HCT116 (cell line): ENCODE data around the gene REXO5. TPM values are rescaled to one million over a fixed set of nuclear protein-coding genes. Genes with fewer than 3 reads are reported as not detected.

Experiments used
- ATAC-seq: fragments of 200-7000 bp; cut with Tn5 transposase; 2 replicates; pipeline ENCODE4 v1.9.1; 2020; ENCODE audit warnings: mild to moderate bottlenecking, moderate library complexity
- BruUV-seq: library from RNA; stranded (reverse); fragments of 400-500 nt; replicated peaks from 2 replicates; lab custom pipeline; 2021; lab: Mats Ljungman, UMichigan
- CTCF ChIA-PET: fragments of 300-600 bp; sonication (Branson Sonifier 250); formaldehyde crosslinking; loops from one replicate; lab custom pipeline; 2021; ENCODE audit warnings: antibody characterized with exemption; lab: Charles Lee
- POLR2A ChIA-PET: fragments of 300-600, 350-600 bp; sonication (Branson Sonifier 250); formaldehyde crosslinking; loops from one replicate; lab custom pipeline; 2021; ENCODE audit warnings: antibody characterized with exemption; lab: Charles Lee
- RAD21 ChIA-PET, 2 experiments: fragments of 300-600 bp; sonication (Branson Sonifier 250); formaldehyde crosslinking; loops; one replicate each; lab custom pipeline; 2023; ENCODE audit warnings: low total read pairs in 2 of 2; ENCODE audit not compliant: uncharacterized antibody in 2 of 2, unreplicated experiment in 2 of 2, low non-redundant PET in 1 of 2; lab: Charles Lee
- DNase-seq: peaks from one replicate; pipeline ENCODE4 v3.0.0-alpha.2; 2010; ENCODE audit warnings: low read depth, low spot score
- H2AFZ ChIP-seq: fragments of 200-600 bp; shearing (Covaris generic), sonication (generic); 2 replicates; pipeline ENCODE4 v1.6.1; 2017; ENCODE audit warnings: low read depth, mixed run types, mixed read lengths, antibody characterized with exemption, low read length; ENCODE audit not compliant: poor library complexity, severe bottlenecking
- H3K27ac ChIP-seq: 2 replicates; pipeline ENCODE4 v1.5.1; 2012; ENCODE audit warnings: low read depth, low read length
- H3K27me3 ChIP-seq: fragments of 200-600 bp; sonication (generic); 2 replicates; pipeline ENCODE4 v1.6.1; 2016; ENCODE audit warnings: mixed run types, low read length, mixed read lengths; ENCODE audit not compliant: insufficient read depth
- H3K36me3 ChIP-seq, 2 experiments: fragments of 200-500 bp in 1 of 2; fragments of 200-600 bp in 1 of 2; sonication (Bioruptor generic) in 1 of 2; sonication (generic) in 1 of 2; 2 replicates each; pipeline versions ENCODE4 v1.5.1 to v1.6.1; 2014 to 2016; ENCODE audit warnings: low read length in 2 of 2, inconsistent platforms in 1 of 2, mixed read lengths in 1 of 2, mixed run types in 1 of 2; ENCODE audit not compliant: insufficient read depth in 2 of 2, control insufficient read depth in 1 of 2
- H3K4me1 ChIP-seq, 2 experiments: fragments of 200-600 bp in 1 of 2; sonication (generic) in 1 of 2; 2 replicates each; pipeline versions ENCODE4 v1.5.1 to v1.6.1; 2012 to 2017; ENCODE audit warnings: low read length in 2 of 2, inconsistent platforms in 1 of 2, mild to moderate bottlenecking in 1 of 2, mixed read lengths in 1 of 2, mixed run types in 1 of 2, moderate library complexity in 1 of 2; ENCODE audit not compliant: insufficient read depth in 2 of 2, control insufficient read depth in 1 of 2
- H3K4me2 ChIP-seq: fragments of 200-600 bp; sonication (generic); 2 replicates; pipeline ENCODE4 v1.6.1; 2017; ENCODE audit warnings: mixed run types, low read length, mixed read lengths
- H3K4me3 ChIP-seq, 2 experiments: fragments of 200-600 bp in 1 of 2; sonication (generic) in 1 of 2; replicated peaks in 1 of 2; 2 replicates each; pipeline ENCODE4 v1.5.1; 2011 to 2016; ENCODE audit warnings: low read length in 2 of 2, control low read depth in 1 of 2, low read depth in 1 of 2, mild to moderate bottlenecking in 1 of 2, mixed read lengths in 1 of 2, mixed run types in 1 of 2
- H3K79me2 ChIP-seq: fragments of 200-600 bp; sonication (generic); 2 replicates; pipeline ENCODE4 v1.6.1; 2017; ENCODE audit warnings: mild to moderate bottlenecking, mixed run types, low read length, moderate library complexity, mixed read lengths; ENCODE audit not compliant: insufficient read depth
- H3K9ac ChIP-seq: fragments of 200-600 bp; sonication (generic); 2 replicates; pipeline ENCODE4 v1.6.1; 2016; ENCODE audit warnings: low read length, mixed read lengths
- H3K9me2 ChIP-seq: fragments of 200-600 bp; sonication (generic), shearing (Covaris generic); 2 replicates; pipeline ENCODE4 v1.6.1; 2017; ENCODE audit warnings: mixed run types, mild to moderate bottlenecking, moderate library complexity; ENCODE audit not compliant: insufficient read depth
- H3K9me3 ChIP-seq, 2 experiments: fragments of 200-500 bp in 1 of 2; fragments of 200-600 bp in 1 of 2; sonication (Bioruptor generic) in 1 of 2; sonication (generic) in 1 of 2; 2 replicates each; pipeline ENCODE4 v1.6.1; 2014 to 2017; ENCODE audit warnings: low read length in 2 of 2, mixed read lengths in 2 of 2, inconsistent platforms in 1 of 2, low read depth in 1 of 2, mild to moderate bottlenecking in 1 of 2, mixed run types in 1 of 2, moderate library complexity in 1 of 2; ENCODE audit not compliant: control insufficient read depth in 1 of 2, insufficient read depth in 1 of 2
- H4K20me1 ChIP-seq: fragments of 200-600 bp; sonication (generic), shearing (Covaris generic); 2 replicates; pipeline ENCODE4 v1.6.1; 2017; ENCODE audit warnings: mixed run types, mild to moderate bottlenecking, moderate library complexity; ENCODE audit not compliant: insufficient read depth
- CBX3 ChIP-seq: IDR thresholded peaks from 2 replicates; pipeline ENCODE4 v1.6.1; 2012; ENCODE audit warnings: low read depth
- CEBPB ChIP-seq: IDR thresholded peaks from 2 replicates; pipeline ENCODE4 v1.6.1; 2012; ENCODE audit warnings: low read depth
- JUND ChIP-seq: IDR thresholded peaks from 2 replicates; pipeline ENCODE4 v1.6.1; 2012
- POLR2AphosphoS5 ChIP-seq: IDR thresholded peaks from 2 replicates; pipeline ENCODE4 v1.6.1; 2011; ENCODE audit warnings: mild to moderate bottlenecking, low read depth, low read length, moderate library complexity
- REST ChIP-seq: IDR thresholded peaks from 2 replicates; pipeline ENCODE4 v1.6.1; 2012; ENCODE audit warnings: low read depth
- SIN3A ChIP-seq: IDR thresholded peaks from 2 replicates; pipeline ENCODE4 v1.6.1; 2012; ENCODE audit warnings: low read depth
- SP1 ChIP-seq: IDR thresholded peaks from 2 replicates; pipeline ENCODE4 v1.6.1; 2012; ENCODE audit warnings: low read depth
- ZBTB33 ChIP-seq: IDR thresholded peaks from 2 replicates; pipeline ENCODE4 v1.6.1; 2011; ENCODE audit warnings: mild to moderate bottlenecking, low read length, moderate library complexity; ENCODE audit not compliant: insufficient replicate concordance; ENCODE audit errors: extremely low read depth
- ZFX ChIP-seq: fragments of 450-650 bp; IDR thresholded peaks from 2 replicates; pipeline ENCODE4 v1.6.1; 2017
- ZNF274 ChIP-seq: fragments of 200-500 bp; sonication (Bioruptor generic); IDR thresholded peaks from 2 replicates; pipeline ENCODE4 v1.6.1; 2014; ENCODE audit warnings: mild to moderate bottlenecking, low read depth, low read length, inconsistent platforms
- intact Hi-C: fragments of 100-400 bp; cut with micrococcal nuclease; formaldehyde crosslinking; loops from 2 replicates; pipeline ENCODE4 v1.10.0; 2022
- total RNA-seq: library from RNA; stranded (reverse); gene quantifications from one replicate; pipeline ENCODE4 v1.2.1, GENCODE V29; 2021; ENCODE audit not compliant: unreplicated experiment
- TF ChIP-seq, protein P1 (sequence below), 3 experiments: fragments of 200-600 bp in 1 of 3; sonication (generic) in 1 of 3; IDR thresholded peaks in 2 of 3; conservative IDR thresholded peaks in 1 of 3; 2 replicates each; pipeline ENCODE4 v1.5.1; 2012 to 2017; ENCODE audit warnings: low read depth in 2 of 3, low read length in 2 of 3, antibody characterized with exemption in 1 of 3, borderline replicate concordance in 1 of 3, control low read depth in 1 of 3, mild to moderate bottlenecking in 1 of 3, mixed read lengths in 1 of 3, mixed run types in 1 of 3, moderate library complexity in 1 of 3; ENCODE audit not compliant: insufficient read depth in 1 of 3
- TF ChIP-seq, protein P2 (sequence below): IDR thresholded peaks from 2 replicates; pipeline ENCODE4 v1.6.1; 2012

Gene REXO5
- total RNA-seq, 1 experiment from 2014 or later: 10.5 TPM

DNA sequence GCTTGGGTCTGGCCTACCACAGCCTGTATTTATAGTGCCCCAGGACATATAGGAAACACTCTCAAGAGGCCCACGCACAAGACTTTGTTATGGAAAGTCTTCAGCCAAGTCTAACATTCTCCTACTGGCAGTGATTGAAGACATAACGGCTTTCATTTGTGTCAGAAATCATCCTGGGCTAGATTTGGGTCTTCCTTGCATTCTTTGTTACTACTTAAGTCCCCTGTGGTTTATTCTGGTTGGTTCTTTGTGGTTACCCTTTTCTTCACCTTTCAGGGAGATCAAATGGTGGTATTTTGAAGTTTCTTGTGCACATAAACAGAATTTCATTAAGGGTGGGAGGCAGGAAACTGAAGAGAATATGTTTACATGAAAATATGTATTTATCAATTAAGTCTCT, 37.7 kb downstream of the REXO5 start:
- no peaks in the 10 kb centered on the region for H3K4me1 ChIP-seq
- ChIA-PET POLR2A (no interaction called here), CTCF (interaction anchor here (1.0 kb wide), 1 partner anchor 456 kb away, joined by 4 read pairs; no protein-coding TSS in a partner anchor), RAD21 (no interaction called here)
- no peaks in the 10 kb centered on the region for H3K79me2 ChIP-seq
- no peaks in the 10 kb centered on the region for H3K9me2 ChIP-seq
- BruUV-seq: no TSS peak
- DNase-seq (no peak), ATAC-seq (no peak)
- peaks cover 2 to 3% of the 10 kb centered on the region in 2 experiments; a peak in 2 of 4 replicates for H3K36me3 ChIP-seq
- no peak overlapping the region for H3K27ac ChIP-seq
- no peak overlapping the region for H3K9ac ChIP-seq
- H2AFZ ChIP-seq: no peak overlapping the region
- H3K9me3 ChIP-seq: no peaks in the 10 kb centered on the region
- H3K4me2 ChIP-seq: no peak overlapping the region
- no peaks in the 10 kb centered on the region for H4K20me1 ChIP-seq
- no peak overlapping the region for H3K4me3 ChIP-seq
- no peaks in the 10 kb centered on the region for H3K27me3 ChIP-seq
- intact Hi-C loops: no loop called here
- TF ChIP-seq JUND (no peak), SIN3A (no peak), POLR2AphosphoS5 (no peak), ZNF274 (no peak)
- TF ChIP-seq, protein P1, sequence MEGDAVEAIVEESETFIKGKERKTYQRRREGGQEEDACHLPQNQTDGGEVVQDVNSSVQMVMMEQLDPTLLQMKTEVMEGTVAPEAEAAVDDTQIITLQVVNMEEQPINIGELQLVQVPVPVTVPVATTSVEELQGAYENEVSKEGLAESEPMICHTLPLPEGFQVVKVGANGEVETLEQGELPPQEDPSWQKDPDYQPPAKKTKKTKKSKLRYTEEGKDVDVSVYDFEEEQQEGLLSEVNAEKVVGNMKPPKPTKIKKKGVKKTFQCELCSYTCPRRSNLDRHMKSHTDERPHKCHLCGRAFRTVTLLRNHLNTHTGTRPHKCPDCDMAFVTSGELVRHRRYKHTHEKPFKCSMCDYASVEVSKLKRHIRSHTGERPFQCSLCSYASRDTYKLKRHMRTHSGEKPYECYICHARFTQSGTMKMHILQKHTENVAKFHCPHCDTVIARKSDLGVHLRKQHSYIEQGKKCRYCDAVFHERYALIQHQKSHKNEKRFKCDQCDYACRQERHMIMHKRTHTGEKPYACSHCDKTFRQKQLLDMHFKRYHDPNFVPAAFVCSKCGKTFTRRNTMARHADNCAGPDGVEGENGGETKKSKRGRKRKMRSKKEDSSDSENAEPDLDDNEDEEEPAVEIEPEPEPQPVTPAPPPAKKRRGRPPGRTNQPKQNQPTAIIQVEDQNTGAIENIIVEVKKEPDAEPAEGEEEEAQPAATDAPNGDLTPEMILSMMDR (IDR thresholded peaks at IDR 0.05 in 2 of 3, conservative IDR thresholded peaks at IDR 0.05 in 1 of 3; ENCODE audit: borderline replicate concordance in 1 of 3, insufficient read depth in 1 of 3, low read depth in 2 of 3, low read length in 2 of 3): no peak
- TF ChIP-seq, protein P2, sequence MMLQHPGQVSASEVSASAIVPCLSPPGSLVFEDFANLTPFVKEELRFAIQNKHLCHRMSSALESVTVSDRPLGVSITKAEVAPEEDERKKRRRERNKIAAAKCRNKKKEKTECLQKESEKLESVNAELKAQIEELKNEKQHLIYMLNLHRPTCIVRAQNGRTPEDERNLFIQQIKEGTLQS: no peak

DNA sequence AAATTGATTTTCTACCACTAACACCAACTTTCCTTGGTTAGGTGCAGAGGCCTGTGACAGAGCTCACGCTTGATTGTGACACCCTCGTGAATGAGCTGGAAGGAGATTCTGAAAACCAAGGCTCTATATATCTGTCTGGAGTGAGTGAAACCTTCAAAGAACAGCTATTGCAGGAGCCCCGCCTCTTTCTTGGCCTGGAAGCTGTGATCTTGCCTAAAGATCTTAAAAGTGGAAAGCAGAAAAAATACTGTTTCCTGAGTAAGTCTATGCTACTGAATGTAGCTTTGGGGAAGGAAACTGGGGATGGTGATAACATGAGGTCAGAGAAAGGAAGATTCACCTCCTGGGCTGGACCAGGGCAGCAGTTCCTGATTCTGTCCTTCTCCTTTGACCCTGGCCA, 38.3 kb downstream of the REXO5 start:
- no peak overlapping the region for H2AFZ ChIP-seq
- ChIA-PET RAD21 (no interaction called here), CTCF (interaction anchor here (1.0 kb wide), 1 partner anchor 456 kb away, joined by 4 read pairs; no protein-coding TSS in a partner anchor), POLR2A (no interaction called here)
- H3K9me3 ChIP-seq: no peaks in the 10 kb centered on the region
- no TSS peak for BruUV-seq
- no peak overlapping the region for H3K27ac ChIP-seq
- no peak overlapping the region for H3K4me3 ChIP-seq
- no peaks in the 10 kb centered on the region for H3K79me2 ChIP-seq
- no peaks in the 10 kb centered on the region for H3K4me1 ChIP-seq
- H3K9ac ChIP-seq: no peak overlapping the region
- no peaks in the 10 kb centered on the region for H3K9me2 ChIP-seq
- H3K4me2 ChIP-seq: no peak overlapping the region
- H3K27me3 ChIP-seq: no peaks in the 10 kb centered on the region
- DNase-seq (no peak), ATAC-seq (no peak)
- peaks cover 2 to 3% of the 10 kb centered on the region in 2 experiments; a peak in 2 of 4 replicates for H3K36me3 ChIP-seq
- no peak for TF ChIP-seq CBX3
- TF ChIP-seq CEBPB: no peak
- no peak for TF ChIP-seq ZFX
- no peak for TF ChIP-seq ZBTB33
- no peak for TF ChIP-seq REST
- no peak for TF ChIP-seq SP1
- intact Hi-C loops: no loop called here
- H4K20me1 ChIP-seq: no peaks in the 10 kb centered on the region
